Keratinocyte (primary cell): ENCODE results near the gene CNTD1. TPM values are rescaled to one million over a fixed set of nuclear protein-coding genes. Genes with fewer than 3 reads are reported as not detected.

Experiments used
- DNase-seq: peaks from one replicate; pipeline ENCODE4 v3.0.0-alpha.2; 2011; ENCODE audit warnings: low read depth, missing footprints, low spot score
- FAIRE-seq: peaks from 2 replicates; lab custom pipeline; 2011; peaks lifted over from hg19 to GRCh38; lab: Jason Lieb, UNC
- H2AFZ ChIP-seq: 2 replicates; pipeline ENCODE4 v1.6.0; 2012; ENCODE audit warnings: low read length, control low read depth, inconsistent platforms; ENCODE audit not compliant: control insufficient read depth
- H3K27ac ChIP-seq: 2 replicates; pipeline ENCODE4 v1.5.1; 2011; ENCODE audit warnings: low read length; ENCODE audit not compliant: control insufficient read depth, insufficient read depth
- H3K27me3 ChIP-seq: 3 replicates; pipeline ENCODE4 v1.6.0; 2011; ENCODE audit warnings: low read length; ENCODE audit not compliant: control insufficient read depth, insufficient read depth; ENCODE audit errors: extremely low read depth
- H3K36me3 ChIP-seq, 2 experiments: 2 replicates in 1 of 2; 3 replicates in 1 of 2; pipeline ENCODE4 v1.5.1; 2011; ENCODE audit warnings: low read length in 2 of 2, mild to moderate bottlenecking in 1 of 2; ENCODE audit not compliant: control insufficient read depth in 2 of 2, insufficient read depth in 2 of 2; ENCODE audit errors: extremely low read depth in 1 of 2
- H3K4me1 ChIP-seq: 3 replicates; pipeline ENCODE4 v1.5.1; 2011; ENCODE audit warnings: low read length; ENCODE audit not compliant: control insufficient read depth, insufficient read depth; ENCODE audit errors: extremely low read depth
- H3K4me2 ChIP-seq: 3 replicates; pipeline ENCODE4 v1.6.0; 2011; ENCODE audit warnings: low read depth, low read length; ENCODE audit not compliant: control insufficient read depth, insufficient read depth; ENCODE audit errors: extremely low read depth
- H3K4me3 ChIP-seq, 3 experiments: fragments of 200-600 bp in 1 of 3; sonication (generic) in 1 of 3; 2 replicates in 2 of 3; 3 replicates in 1 of 3; pipeline ENCODE4 v1.5.1; 2011 to 2016; ENCODE audit warnings: low read length in 3 of 3, mild to moderate bottlenecking in 3 of 3, control low read depth in 2 of 3, inconsistent platforms in 1 of 3, low read depth in 1 of 3, mixed read lengths in 1 of 3, mixed run types in 1 of 3, moderate library complexity in 1 of 3; ENCODE audit not compliant: control insufficient read depth in 2 of 3, insufficient read depth in 2 of 3; ENCODE audit errors: extremely low read depth in 1 of 3
- H3K79me2 ChIP-seq: 2 replicates; pipeline ENCODE4 v1.6.0; 2012; ENCODE audit warnings: low read length; ENCODE audit not compliant: control insufficient read depth, insufficient read depth
- H3K9ac ChIP-seq: 3 replicates; pipeline ENCODE4 v1.6.0; 2011; ENCODE audit warnings: low read length; ENCODE audit not compliant: control insufficient read depth, insufficient read depth; ENCODE audit errors: extremely low read depth
- H3K9me1 ChIP-seq: 3 replicates; pipeline ENCODE4 v1.6.0; 2011; ENCODE audit warnings: low read length; ENCODE audit not compliant: control insufficient read depth, insufficient read depth; ENCODE audit errors: extremely low read depth
- H3K9me3 ChIP-seq: 2 replicates; pipeline ENCODE4 v1.5.1; 2012; ENCODE audit warnings: low read depth, low read length; ENCODE audit not compliant: control insufficient read depth
- H4K20me1 ChIP-seq: 3 replicates; pipeline ENCODE4 v1.6.0; 2011; ENCODE audit warnings: low read length; ENCODE audit not compliant: control insufficient read depth, insufficient read depth; ENCODE audit errors: extremely low read depth
- EZH2 ChIP-seq: IDR thresholded peaks from one replicate; pipeline ENCODE4 v1.6.1; 2012; ENCODE audit warnings: inconsistent platforms, mild to moderate bottlenecking, low read length, moderate library complexity
- dilution Hi-C: fragments of 300-500 bp; cut with MboI; formaldehyde crosslinking; loops from one replicate; pipeline ENCODE4 v1.7.0; 2020; ENCODE audit warnings: low sequenced_read_pairs; ENCODE audit not compliant: extremely low pct_ligation_motif_present
- polyA plus RNA-seq, 5 experiments: library from polyadenylated mRNA; depleted of rRNA in 3 of 5; stranded (reverse) in 3 of 5; stranded (forward) in 1 of 5; unstranded in 1 of 5; fragments of >200 nt; gene quantifications; 1 replicate in 1 of 5; 2 replicates in 3 of 5; 3 replicates in 1 of 5; pipeline versions ENCODE4 v1.2.1 to v1.2.3, GENCODE V29; 2011 to 2012; ENCODE audit warnings: missing spikeins in 2 of 5, low read depth in 1 of 5, low replicate concordance in 1 of 5
- TF ChIP-seq, protein P1 (sequence below), 3 experiments: IDR thresholded peaks in 1 of 3; conservative IDR thresholded peaks in 1 of 3; optimal IDR thresholded peaks in 1 of 3; 2 replicates in 2 of 3; 3 replicates in 1 of 3; pipeline versions ENCODE3 to v1.5.1; 2011; ENCODE audit warnings: low read length in 3 of 3, mild to moderate bottlenecking in 3 of 3, moderate library complexity in 2 of 3, control low read depth in 1 of 3, inconsistent platforms in 1 of 3; ENCODE audit not compliant: insufficient read depth in 2 of 3; ENCODE audit errors: extremely low read depth in 1 of 3

Gene CNTD1
- polyA plus RNA-seq, 1 donor (not counting 4 experiments of a cell fraction or from before 2014, with no cell fraction given), result not detected

DNA sequence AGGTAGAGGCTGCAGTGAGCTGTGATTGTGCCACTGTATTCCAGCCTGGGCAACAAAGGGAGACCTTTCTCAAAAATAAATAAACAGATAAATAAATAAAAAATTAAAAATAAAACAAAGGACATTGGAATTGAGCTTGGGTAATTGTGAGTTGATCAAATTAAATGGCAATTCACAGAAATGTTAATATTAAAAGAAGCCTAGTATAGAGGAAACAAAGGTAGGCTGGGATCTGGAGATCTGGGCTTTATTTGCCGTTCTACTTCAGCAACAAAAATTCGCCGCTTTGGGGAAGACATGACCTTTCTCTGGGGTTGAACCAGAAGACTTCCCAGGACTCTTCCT, 25.7 kb upstream of the CNTD1 start:
- H3K9ac ChIP-seq, result peak overlapping the region; percentile 95
- H3K9me1 ChIP-seq, result no peaks in the 10 kb centered on the region
- H3K27ac ChIP-seq, result peak overlapping the region; percentile 91
- H3K27me3 ChIP-seq, result no peaks in the 10 kb centered on the region
- dilution Hi-C loops, result no loop called here
- H3K9me3 ChIP-seq, result no peaks in the 10 kb centered on the region
- TF ChIP-seq EZH2, result no peak
- TF ChIP-seq, protein P1, sequence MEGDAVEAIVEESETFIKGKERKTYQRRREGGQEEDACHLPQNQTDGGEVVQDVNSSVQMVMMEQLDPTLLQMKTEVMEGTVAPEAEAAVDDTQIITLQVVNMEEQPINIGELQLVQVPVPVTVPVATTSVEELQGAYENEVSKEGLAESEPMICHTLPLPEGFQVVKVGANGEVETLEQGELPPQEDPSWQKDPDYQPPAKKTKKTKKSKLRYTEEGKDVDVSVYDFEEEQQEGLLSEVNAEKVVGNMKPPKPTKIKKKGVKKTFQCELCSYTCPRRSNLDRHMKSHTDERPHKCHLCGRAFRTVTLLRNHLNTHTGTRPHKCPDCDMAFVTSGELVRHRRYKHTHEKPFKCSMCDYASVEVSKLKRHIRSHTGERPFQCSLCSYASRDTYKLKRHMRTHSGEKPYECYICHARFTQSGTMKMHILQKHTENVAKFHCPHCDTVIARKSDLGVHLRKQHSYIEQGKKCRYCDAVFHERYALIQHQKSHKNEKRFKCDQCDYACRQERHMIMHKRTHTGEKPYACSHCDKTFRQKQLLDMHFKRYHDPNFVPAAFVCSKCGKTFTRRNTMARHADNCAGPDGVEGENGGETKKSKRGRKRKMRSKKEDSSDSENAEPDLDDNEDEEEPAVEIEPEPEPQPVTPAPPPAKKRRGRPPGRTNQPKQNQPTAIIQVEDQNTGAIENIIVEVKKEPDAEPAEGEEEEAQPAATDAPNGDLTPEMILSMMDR (optimal IDR thresholded peaks at IDR 0.05 in 1 of 3, IDR thresholded peaks at IDR 0.05 in 1 of 3, conservative IDR thresholded peaks at IDR 0.05 in 1 of 3; ENCODE audit: extremely low read depth in 1 of 3, insufficient read depth in 2 of 3, low read length in 3 of 3), result no peak
- no peaks in the 10 kb centered on the region for H4K20me1 ChIP-seq
- H2AFZ ChIP-seq, result peak overlapping the region; percentile 99
- peak overlapping the region; percentile 91 for H3K4me2 ChIP-seq
- peaks cover 7% of the 10 kb centered on the region for H3K79me2 ChIP-seq
- H3K4me1 ChIP-seq, result peaks cover 9% of the 10 kb centered on the region
- no peak for DNase-seq
- H3K36me3 ChIP-seq, result peaks cover 12 to 18% of the 10 kb centered on the region in 2 experiments
- no peak for FAIRE-seq
- peak overlapping the region; percentile 72 to 89 (median 81) for H3K4me3 ChIP-seq

DNA sequence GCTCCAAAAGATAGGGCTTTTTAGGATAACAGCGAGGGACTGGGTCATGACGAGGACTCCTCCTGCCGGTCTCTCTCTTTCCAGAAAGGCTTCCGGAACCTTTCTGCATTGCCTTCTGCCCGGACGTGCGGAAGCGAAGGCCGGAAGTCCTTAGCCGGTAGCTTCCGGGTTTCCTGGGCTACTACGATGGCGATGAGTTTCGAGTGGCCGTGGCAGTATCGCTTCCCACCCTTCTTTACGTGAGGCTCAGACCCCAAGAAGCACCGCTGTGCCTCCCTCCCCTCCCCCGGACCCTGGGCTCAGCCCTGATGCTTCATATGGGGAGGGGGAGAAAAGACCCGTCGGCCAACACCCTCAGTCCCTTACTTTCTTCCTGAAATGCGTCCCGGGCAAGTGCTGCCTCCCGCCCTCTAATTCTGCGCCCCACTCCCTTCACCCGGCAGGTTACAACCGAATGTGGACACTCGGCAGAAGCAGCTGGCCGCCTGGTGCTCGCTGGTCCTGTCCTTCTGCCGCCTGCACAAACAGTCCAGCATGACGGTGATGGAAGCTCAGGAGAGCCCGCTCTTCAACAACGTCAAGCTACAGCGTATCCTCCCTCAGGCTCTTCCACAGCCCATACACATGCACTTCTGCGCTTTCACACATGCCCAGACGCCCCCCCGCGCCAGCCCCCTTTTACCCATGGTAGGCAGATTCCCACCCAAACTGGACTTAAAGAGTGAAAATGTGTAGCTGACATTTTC, 25.2 kb upstream of the CNTD1 start, which contains the start of gene VPS25:
Gene VPS25 (plus strand): TSS at position 160 of the 746 bp plus-strand sequence. CDS start 27 bp downstream, at position 187.
- peak; percentile 36 for FAIRE-seq

More for the DNA sequence above, 25.2 kb upstream of the CNTD1 start, which contains the start of gene VPS25:
- TF ChIP-seq, protein P1 (optimal IDR thresholded peaks at IDR 0.05 in 1 of 3, IDR thresholded peaks at IDR 0.05 in 1 of 3, conservative IDR thresholded peaks at IDR 0.05 in 1 of 3; ENCODE audit: extremely low read depth in 1 of 3, insufficient read depth in 2 of 3, low read length in 3 of 3), result no peak
- TF ChIP-seq EZH2, result no peak
- Histone ChIP-seq H3K9me3 (no peaks in the 10 kb centered on the region), H3K27me3 (no peaks in the 10 kb centered on the region), H3K9ac (peak within 1 kb of the TSS; percentile 95), H3K4me3 (peak within 1 kb of the TSS; percentile 72 to 89 (median 81)), H3K27ac (peak within 1 kb of the TSS; percentile 91), H3K4me2 (peak within 1 kb of the TSS; percentile 91), H3K36me3 (peaks cover 13 to 18% of the 10 kb centered on the region in 2 experiments), H3K9me1 (no peaks in the 10 kb centered on the region), H2AFZ (peak within 1 kb of the TSS; percentile 99), H4K20me1 (no peaks in the 10 kb centered on the region), H3K4me1 (peaks cover 9% of the 10 kb centered on the region), H3K79me2 (peaks cover 7% of the 10 kb centered on the region)
- dilution Hi-C loops, result no loop called here
- peak; percentile 38 for DNase-seq
